K562 (cell line): Measurements from ENCODE around the gene PPP4R4. TPM values are rescaled to one million over a fixed set of nuclear protein-coding genes. Genes with fewer than 3 reads are reported as not detected.

Source experiments
- ATAC-seq: fragments of 200-7000 bp; cut with Tn5 transposase; 3 replicates; pipeline ENCODE4 v1.9.1; 2020; ENCODE audit warnings: moderate library complexity
- BruUV-seq: library from RNA; stranded (reverse); fragments of 400-500 nt; replicated peaks from 2 replicates; lab custom pipeline; 2021; lab: Mats Ljungman, UMichigan
- CTCF ChIA-PET: fragments of 300-600 bp; formaldehyde crosslinking; extraction: SDS; loops from one replicate; lab custom pipeline; 2021; ENCODE audit warnings: low intra/inter-chr PET ratio; lab: Yijun Ruan, JAX
- POLR2A ChIA-PET: fragments of 300-600, 350-650 bp; sonication (Branson Sonifier 250); formaldehyde crosslinking; extraction: SDS; loops from one replicate; lab custom pipeline; 2021; ENCODE audit warnings: antibody characterized with exemption, inconsistent platforms; lab: Yijun Ruan, JAX
- DNase-seq, 4 experiments: peaks; one replicate each; pipeline versions ENCODE4 v3.0.0 to v3.0.0-alpha.2; 2011 to 2018; ENCODE audit warnings: low spot score in 3 of 4, mixed read lengths in 3 of 4; ENCODE audit errors: extremely low read depth in 1 of 4
- FAIRE-seq: peaks from 2 replicates; lab custom pipeline; 2011; peaks lifted over from hg19 to GRCh38; lab: Jason Lieb, UNC
- H2AFZ ChIP-seq: 2 replicates; pipeline ENCODE4 v1.6.0; 2011; ENCODE audit warnings: low read depth, low read length, control low read depth, inconsistent platforms
- H3K27ac ChIP-seq: fragments of 200-600 bp; 3 replicates; pipeline ENCODE4 v1.8.0; 2011; ENCODE audit warnings: low read depth, mild to moderate bottlenecking, control low read depth, inconsistent platforms, low read length, moderate library complexity, mixed read lengths; ENCODE audit errors: extremely low read depth
- H3K27me3 ChIP-seq, 2 experiments: fragments of 300-600 bp in 1 of 2; 2 replicates in 1 of 2; 3 replicates in 1 of 2; pipeline versions ENCODE4 v1.6.0 to v1.8.0; 2011; ENCODE audit warnings: inconsistent platforms in 2 of 2, low read length in 2 of 2, mild to moderate bottlenecking in 1 of 2, mixed read lengths in 1 of 2, moderate library complexity in 1 of 2; ENCODE audit not compliant: control insufficient read depth in 2 of 2, insufficient read depth in 2 of 2
- H3K36me3 ChIP-seq: fragments of 300-600 bp; 3 replicates; pipeline ENCODE4 v1.8.0; 2011; ENCODE audit warnings: mild to moderate bottlenecking, low read length, inconsistent platforms; ENCODE audit not compliant: control insufficient read depth, insufficient read depth
- H3K4me1 ChIP-seq, 2 experiments: fragments of 200-600 bp in 1 of 2; replicated peaks in 1 of 2; 2 replicates in 1 of 2; 3 replicates in 1 of 2; pipeline versions ENCODE4 v1.5.1 to v1.8.0; 2011; ENCODE audit warnings: inconsistent platforms in 2 of 2, low read length in 2 of 2, mild to moderate bottlenecking in 1 of 2, mixed read lengths in 1 of 2, moderate library complexity in 1 of 2; ENCODE audit not compliant: control insufficient read depth in 2 of 2, insufficient read depth in 2 of 2
- H3K4me2 ChIP-seq: 2 replicates; pipeline ENCODE4 v1.6.1; 2011; ENCODE audit warnings: low read length, control low read depth, inconsistent platforms, mixed read lengths; ENCODE audit not compliant: insufficient read depth
- H3K4me3 ChIP-seq: fragments of 200-600 bp; sonication (generic), shearing (Covaris generic); 2 replicates; pipeline ENCODE4 v1.5.1; 2016; ENCODE audit warnings: control low read depth, inconsistent platforms
- H3K79me2 ChIP-seq: fragments of 200-600 bp; 3 replicates; pipeline ENCODE4 v1.8.0; 2011; ENCODE audit warnings: low read length, inconsistent platforms; ENCODE audit not compliant: control insufficient read depth, insufficient read depth
- H3K9ac ChIP-seq, 2 experiments: 2 replicates each; pipeline versions ENCODE4 v1.6.0 to v1.6.1; 2011; ENCODE audit warnings: low read depth in 2 of 2, low read length in 2 of 2, control low read depth in 1 of 2, inconsistent platforms in 1 of 2, mild to moderate bottlenecking in 1 of 2, mixed read lengths in 1 of 2; ENCODE audit not compliant: insufficient read depth in 1 of 2
- H3K9me1 ChIP-seq: one replicate; pipeline ENCODE4 v1.6.0; 2011; ENCODE audit warnings: inconsistent platforms, mild to moderate bottlenecking, low read length, moderate library complexity; ENCODE audit not compliant: control insufficient read depth, insufficient read depth
- H3K9me3 ChIP-seq: replicated peaks from 2 replicates; pipeline ENCODE4 v1.5.1; 2011; ENCODE audit warnings: low read depth, low read length, inconsistent platforms; ENCODE audit not compliant: control insufficient read depth, insufficient read depth
- H4K20me1 ChIP-seq: replicated peaks from 2 replicates; pipeline ENCODE4 v1.6.1; 2011; ENCODE audit warnings: low read length, inconsistent platforms, mixed read lengths; ENCODE audit not compliant: control insufficient read depth, insufficient read depth
- C11orf30 ChIP-seq: fragments of 450-650 bp; IDR thresholded peaks from 2 replicates; pipeline ENCODE4 v1.6.1; 2016; ENCODE audit warnings: low read depth, mild to moderate bottlenecking
- CC2D1A ChIP-seq: fragments of 450-650 bp; IDR thresholded peaks from 2 replicates; pipeline ENCODE4 v1.6.1; 2017; ENCODE audit warnings: mild to moderate bottlenecking
- CEBPB ChIP-seq: fragments of 450-650 bp; IDR thresholded peaks from 2 replicates; pipeline ENCODE4 v1.6.1; 2016; ENCODE audit warnings: missing genetic modification characterization, missing compliant biosample characterization
- DDX20 ChIP-seq: fragments of 450-650 bp; IDR thresholded peaks from 2 replicates; pipeline ENCODE4 v1.6.1; 2016; ENCODE audit warnings: missing genetic modification characterization, low read depth, mild to moderate bottlenecking, missing compliant biosample characterization, moderate library complexity
- DIDO1 ChIP-seq: fragments of 450-650 bp; IDR thresholded peaks from 2 replicates; pipeline ENCODE4 v1.6.1; 2016; ENCODE audit warnings: low read depth, missing biosample characterization, missing genetic modification characterization
- MYBL2 ChIP-seq, 2 experiments: fragments of 450-650 bp in 1 of 2; sonication (generic) in 1 of 2; formaldehyde crosslinking in 1 of 2; IDR thresholded peaks; 2 replicates each; pipeline versions ENCODE4 v1.6.1 to v1.8.1; 2017 to 2022; ENCODE audit warnings: borderline replicate concordance in 1 of 2, inconsistent platforms in 1 of 2, low read depth in 1 of 2, mild to moderate bottlenecking in 1 of 2, missing genetic modification reagents in 1 of 2, moderate library complexity in 1 of 2
- PCBP2 ChIP-seq: fragments of 200-400 bp; formaldehyde crosslinking; IDR thresholded peaks from 2 replicates; pipeline ENCODE4 v1.6.1; 2018; ENCODE audit warnings: low read length, low read depth, mild to moderate bottlenecking, moderate library complexity; ENCODE audit not compliant: poor library complexity, severe bottlenecking
- TBL1XR1 ChIP-seq, 2 experiments: IDR thresholded peaks; 2 replicates each; pipeline ENCODE4 v1.6.1; 2012; ENCODE audit warnings: improper control_type of control experiment in 2 of 2, low read length in 2 of 2, mild to moderate bottlenecking in 1 of 2
- ZNF316 ChIP-seq: fragments of 450-650 bp; IDR thresholded peaks from 2 replicates; pipeline ENCODE4 v1.6.1; 2016
- ZNF766 ChIP-seq: fragments of 200-800 bp; sonication (Bioruptor generic); conservative IDR thresholded peaks from 2 replicates; pipeline ENCODE4 v1.6.1; 2016; ENCODE audit warnings: missing genetic modification characterization, missing compliant biosample characterization
- ZNF830 ChIP-seq: fragments of 250-450 bp; sonication (Bioruptor Pico); IDR thresholded peaks from 2 replicates; pipeline ENCODE4 v1.5.0; 2021; ENCODE audit warnings: mild to moderate bottlenecking
- WGBS: fragments of 100-300 bp; shearing (Covaris generic); methylation state at CpG from one replicate; pipeline ENCODE4 v1.1.6; 2016; ENCODE audit warnings: low coverage, mixed read lengths; ENCODE audit not compliant: insufficient coverage; ENCODE audit errors: missing lambda C conversion rate; 5-methylcytosine and 5-hydroxymethylcytosine counted together
- in situ Hi-C: fragments of 300-500 bp; cut with MboI; formaldehyde crosslinking; loops from 4 replicates; pipeline ENCODE4 v1.15.0; 2018; ENCODE audit warnings: inconsistent platforms, mixed read lengths
- intact Hi-C: fragments of 100-400 bp; cut with micrococcal nuclease; formaldehyde crosslinking; loops from 2 replicates; pipeline ENCODE4 v1.14.2; 2022
- polyA plus RNA-seq, 8 experiments: library from polyadenylated mRNA; depleted of rRNA in 4 of 8; stranded (reverse) in 5 of 8; unstranded in 3 of 8; fragments of >200 nt; fragmentation: Nextera tagmentation in 2 of 8; fragmentation: Illumina TruSeq in 1 of 8; extraction: Ambion mirVana in 2 of 8; extraction: Trizol in 1 of 8; gene quantifications; 2 replicates each; pipeline versions ENCODE4 v1.2.1 to v1.2.3, GENCODE V29; 2011 to 2014; ENCODE audit warnings: inconsistent platforms in 1 of 8, missing spikeins in 1 of 8
- total RNA-seq, 7 experiments: library from RNA; depleted of rRNA in 6 of 7; stranded (reverse); fragments of >200 nt in 6 of 7; fragmentation: Illumina TruSeq in 2 of 7; extraction: Trizol in 2 of 7; gene quantifications; 2 replicates each; pipeline versions ENCODE4 v1.2.1 to v1.2.3, GENCODE V29; 2011 to 2021; ENCODE audit warnings: low replicate concordance in 1 of 7
- TF ChIP-seq, protein P1 (sequence below): fragments of 450-650 bp; IDR thresholded peaks from 2 replicates; pipeline ENCODE4 v1.7.1; 2018; ENCODE audit warnings: mild to moderate bottlenecking, low read depth; ENCODE audit not compliant: partially characterized antibody
- TF ChIP-seq, protein P2 (sequence below): fragments of 450-650 bp; conservative IDR thresholded peaks from 2 replicates; pipeline ENCODE4 v1.6.1; 2016; ENCODE audit warnings: missing genetic modification characterization, low read depth, mild to moderate bottlenecking, missing compliant biosample characterization, moderate library complexity

Gene PPP4R4
- total and polyA plus RNA-seq, 9 of the 15 experiments (the other 6 are each of a cell fraction or from before 2014, with no cell fraction given): 0.11 to 0.26 TPM; not detected in 7

DNA sequence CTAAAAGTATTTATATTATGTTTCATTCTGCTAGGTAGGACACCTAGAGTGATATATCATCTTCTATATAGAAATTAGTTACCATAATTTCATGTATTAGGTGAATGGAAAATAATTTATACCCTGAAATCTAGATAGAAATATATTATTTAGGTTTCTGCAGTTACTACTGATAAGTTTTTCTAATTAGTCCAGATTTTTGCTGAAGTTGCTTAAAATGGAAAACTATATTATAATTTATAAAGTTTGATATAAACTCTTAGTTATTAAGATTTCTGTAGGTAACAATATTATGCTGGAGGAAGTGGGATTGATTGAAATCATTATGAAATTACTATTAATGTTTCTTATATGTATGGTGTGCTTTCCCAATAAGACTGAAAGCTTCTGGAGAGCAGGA, 62.9 kb downstream of the PPP4R4 start:
- DNase-seq (no peak), FAIRE-seq (no peak), ATAC-seq (no peak)
- POLR2A ChIA-PET: no interaction called here
- Histone ChIP-seq H3K4me3 (no peak overlapping the region), H3K36me3 (no peaks in the 10 kb centered on the region), H2AFZ (no peak overlapping the region), H3K9me3 (no peaks in the 10 kb centered on the region), H3K4me2 (no peak overlapping the region), H3K4me1 (no peaks in the 10 kb centered on the region), H3K27ac (no peak overlapping the region), H3K9me1 (no peaks in the 10 kb centered on the region), H3K79me2 (no peaks in the 10 kb centered on the region), H3K27me3 (no peaks in the 10 kb centered on the region), H3K9ac (no peak overlapping the region), H4K20me1 (no peaks in the 10 kb centered on the region)
- TF ChIP-seq PCBP2: no peak
- peak; percentile 54 for TF ChIP-seq ZNF316
- 0 out of 2 replicates have a peak, but pooled peaks have one; percentile 19 for TF ChIP-seq C11orf30
- intact Hi-C loops: no loop called here
- in situ Hi-C loops: no loop called here
- BruUV-seq: no TSS peak
- CTCF ChIA-PET: no interaction called here

GRCh38 chr14:94237983-94238382, 63.9 kb downstream of the PPP4R4 start:
- no peak overlapping the region for H3K4me2 ChIP-seq
- in situ Hi-C loops: no loop called here
- TF ChIP-seq DDX20: no peak
- TF ChIP-seq TBL1XR1 (IDR thresholded peaks at IDR 0.05; ENCODE audit: low read length in 2 of 2): no peak
- TF ChIP-seq DIDO1: no peak
- no peak for TF ChIP-seq ZNF830 (CRISPR knock-in tag)
- TF ChIP-seq, protein P1, sequence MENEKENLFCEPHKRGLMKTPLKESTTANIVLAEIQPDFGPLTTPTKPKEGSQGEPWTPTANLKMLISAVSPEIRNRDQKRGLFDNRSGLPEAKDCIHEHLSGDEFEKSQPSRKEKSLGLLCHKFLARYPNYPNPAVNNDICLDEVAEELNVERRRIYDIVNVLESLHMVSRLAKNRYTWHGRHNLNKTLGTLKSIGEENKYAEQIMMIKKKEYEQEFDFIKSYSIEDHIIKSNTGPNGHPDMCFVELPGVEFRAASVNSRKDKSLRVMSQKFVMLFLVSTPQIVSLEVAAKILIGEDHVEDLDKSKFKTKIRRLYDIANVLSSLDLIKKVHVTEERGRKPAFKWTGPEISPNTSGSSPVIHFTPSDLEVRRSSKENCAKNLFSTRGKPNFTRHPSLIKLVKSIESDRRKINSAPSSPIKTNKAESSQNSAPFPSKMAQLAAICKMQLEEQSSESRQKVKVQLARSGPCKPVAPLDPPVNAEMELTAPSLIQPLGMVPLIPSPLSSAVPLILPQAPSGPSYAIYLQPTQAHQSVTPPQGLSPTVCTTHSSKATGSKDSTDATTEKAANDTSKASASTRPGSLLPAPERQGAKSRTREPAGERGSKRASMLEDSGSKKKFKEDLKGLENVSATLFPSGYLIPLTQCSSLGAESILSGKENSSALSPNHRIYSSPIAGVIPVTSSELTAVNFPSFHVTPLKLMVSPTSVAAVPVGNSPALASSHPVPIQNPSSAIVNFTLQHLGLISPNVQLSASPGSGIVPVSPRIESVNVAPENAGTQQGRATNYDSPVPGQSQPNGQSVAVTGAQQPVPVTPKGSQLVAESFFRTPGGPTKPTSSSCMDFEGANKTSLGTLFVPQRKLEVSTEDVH: no peak
- TF ChIP-seq, protein P2, sequence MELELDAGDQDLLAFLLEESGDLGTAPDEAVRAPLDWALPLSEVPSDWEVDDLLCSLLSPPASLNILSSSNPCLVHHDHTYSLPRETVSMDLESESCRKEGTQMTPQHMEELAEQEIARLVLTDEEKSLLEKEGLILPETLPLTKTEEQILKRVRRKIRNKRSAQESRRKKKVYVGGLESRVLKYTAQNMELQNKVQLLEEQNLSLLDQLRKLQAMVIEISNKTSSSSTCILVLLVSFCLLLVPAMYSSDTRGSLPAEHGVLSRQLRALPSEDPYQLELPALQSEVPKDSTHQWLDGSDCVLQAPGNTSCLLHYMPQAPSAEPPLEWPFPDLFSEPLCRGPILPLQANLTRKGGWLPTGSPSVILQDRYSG (tag): no peak
- TF ChIP-seq CEBPB (tag): no peak
- no peak for TF ChIP-seq MYBL2 (IDR thresholded peaks at IDR 0.05; ENCODE audit: low read depth)
- TF ChIP-seq MYBL2 (CRISPR knock-in tag; IDR thresholded peaks at IDR 0.05; ENCODE audit: borderline replicate concordance): no peak
- no peak for TF ChIP-seq ZNF766 (CRISPR knock-in tag)
- TF ChIP-seq CC2D1A: no peak

More at GRCh38 chr14:94237983-94238382, 63.9 kb downstream of the PPP4R4 start:
- no TSS peak for BruUV-seq
- Histone ChIP-seq H3K4me3 (no peak overlapping the region), H3K79me2 (no peaks in the 10 kb centered on the region), H3K9ac (no peak overlapping the region), H3K9me3 (no peaks in the 10 kb centered on the region), H3K27ac (no peak overlapping the region), H4K20me1 (no peaks in the 10 kb centered on the region), H3K36me3 (no peaks in the 10 kb centered on the region), H3K9me1 (no peaks in the 10 kb centered on the region), H2AFZ (no peak overlapping the region), H3K27me3 (no peaks in the 10 kb centered on the region), H3K4me1 (no peaks in the 10 kb centered on the region)
- ATAC-seq (no peak), DNase-seq (no peak), FAIRE-seq (no peak)
- 0% methylated on average over 4 of the region's 4 CpGs for WGBS
- ChIA-PET CTCF (no interaction called here), POLR2A (interaction anchor here (0.6 kb wide), 1 partner anchor 29 kb away, joined by 4 read pairs; no protein-coding TSS in a partner anchor)
- intact Hi-C loops: no loop called here
